IMR-90 (cell line): Measurements from ENCODE around the gene CT47C1. TPM values are rescaled to one million over a fixed set of nuclear protein-coding genes. Genes with fewer than 3 reads are reported as not detected.

Experiments
- ATAC-seq: fragments of 200-7000 bp; cut with Tn5 transposase; 2 replicates; pipeline ENCODE4 v1.9.1; 2020; ENCODE audit warnings: low read depth, mild to moderate bottlenecking, moderate library complexity
- BruUV-seq: library from RNA; stranded (reverse); fragments of 400-500 nt; replicated peaks from 2 replicates; lab custom pipeline; 2021; lab: Mats Ljungman, UMichigan
- CTCF ChIA-PET: fragments of 300-600 bp; formaldehyde crosslinking; extraction: SDS; loops from one replicate; lab custom pipeline; 2021; ENCODE audit warnings: antibody characterized with exemption; lab: Yijun Ruan, JAX
- POLR2A ChIA-PET: fragments of 300-600 bp; sonication (Branson Sonifier 250); formaldehyde crosslinking; loops from one replicate; lab custom pipeline; 2022; ENCODE audit warnings: antibody characterized with exemption; ENCODE audit not compliant: unreplicated experiment; lab: Charles Lee
- DNase-seq: peaks from one replicate; pipeline ENCODE4 v3.0.0; 2013
- H2AFZ ChIP-seq: replicated peaks from 2 replicates; pipeline ENCODE3; 2013; ENCODE audit warnings: low read length, mild to moderate bottlenecking; ENCODE audit not compliant: poor library complexity
- H2AK5ac ChIP-seq: 2 replicates; pipeline ENCODE4 v1.6.1; 2013; ENCODE audit warnings: low read depth, low read length, inconsistent platforms
- H2AK9ac ChIP-seq: replicated peaks from 2 replicates; pipeline ENCODE3; 2013; ENCODE audit warnings: mild to moderate bottlenecking, low read depth, low read length, moderate library complexity; ENCODE audit not compliant: poor library complexity
- H2BK120ac ChIP-seq: 2 replicates; pipeline ENCODE4 v1.6.1; 2013; ENCODE audit warnings: low read depth, low read length, inconsistent platforms
- H2BK15ac ChIP-seq: 3 replicates; pipeline ENCODE4 v1.6.1; 2013; ENCODE audit warnings: low read depth, low read length, inconsistent platforms
- H2BK20ac ChIP-seq: 2 replicates; pipeline ENCODE4 v1.6.1; 2013; ENCODE audit warnings: low read depth, mild to moderate bottlenecking, inconsistent platforms, low read length, moderate library complexity
- H2BK5ac ChIP-seq: 2 replicates; pipeline ENCODE4 v1.6.1; 2013; ENCODE audit warnings: mild to moderate bottlenecking, low read depth, low read length, inconsistent platforms; ENCODE audit not compliant: poor library complexity, severe bottlenecking
- H3K14ac ChIP-seq: replicated peaks from 2 replicates; pipeline ENCODE4 v1.6.1; 2013; ENCODE audit warnings: low read depth, low read length, inconsistent platforms
- H3K18ac ChIP-seq: 2 replicates; pipeline ENCODE4 v1.6.1; 2013; ENCODE audit warnings: low read depth, low read length, control low read depth
- H3K23ac ChIP-seq: 2 replicates; pipeline ENCODE4 v1.6.1; 2013; ENCODE audit warnings: low read depth, low read length, inconsistent platforms
- H3K27ac ChIP-seq: 2 replicates; pipeline ENCODE4 v1.5.1; 2013; ENCODE audit warnings: mild to moderate bottlenecking, control low read depth, low read length; ENCODE audit not compliant: insufficient read depth
- H3K27me3 ChIP-seq: 2 replicates; pipeline ENCODE4 v1.6.1; 2013; ENCODE audit warnings: low read length; ENCODE audit not compliant: control insufficient read depth, insufficient read depth
- H3K36me3 ChIP-seq: 2 replicates; pipeline ENCODE4 v1.6.1; 2013; ENCODE audit warnings: low read length, mixed read lengths; ENCODE audit not compliant: control insufficient read depth, insufficient read depth
- H3K4ac ChIP-seq: 2 replicates; pipeline ENCODE4 v1.6.1; 2013; ENCODE audit warnings: low read depth, low read length, inconsistent platforms
- H3K4me1 ChIP-seq: 2 replicates; pipeline ENCODE4 v1.6.1; 2013; ENCODE audit warnings: low read length, mixed read lengths; ENCODE audit not compliant: control insufficient read depth, insufficient read depth
- H3K4me2 ChIP-seq: 2 replicates; pipeline ENCODE4 v1.6.1; 2013; ENCODE audit warnings: low read depth, mild to moderate bottlenecking, control low read depth, low read length, moderate library complexity
- H3K4me3 ChIP-seq: 2 replicates; pipeline ENCODE4 v1.5.1; 2013; ENCODE audit warnings: low read depth, mild to moderate bottlenecking, control low read depth, low read length, moderate library complexity; ENCODE audit not compliant: insufficient read depth
- H3K56ac ChIP-seq: 2 replicates; pipeline ENCODE4 v1.6.1; 2013; ENCODE audit warnings: low read length, inconsistent platforms; ENCODE audit not compliant: insufficient read depth; ENCODE audit errors: extremely low read depth
- H3K79me1 ChIP-seq, 2 experiments: 2 replicates each; pipeline ENCODE4 v1.6.1; 2013; ENCODE audit warnings: low read length in 2 of 2, inconsistent platforms in 1 of 2, low read depth in 1 of 2
- H3K9ac ChIP-seq: 2 replicates; pipeline ENCODE4 v1.6.1; 2013; ENCODE audit warnings: low read depth, low read length, control low read depth
- H3K9me1 ChIP-seq: 2 replicates; pipeline ENCODE4 v1.6.1; 2013; ENCODE audit warnings: low read length, inconsistent platforms; ENCODE audit not compliant: insufficient read depth
- H3K9me3 ChIP-seq: 2 replicates; pipeline ENCODE4 v1.6.1; 2013; ENCODE audit warnings: low read length; ENCODE audit not compliant: control insufficient read depth, insufficient read depth
- H4K20me1 ChIP-seq: 2 replicates; pipeline ENCODE4 v1.6.1; 2013; ENCODE audit warnings: low read length, inconsistent platforms; ENCODE audit not compliant: insufficient read depth
- H4K5ac ChIP-seq: 2 replicates; pipeline ENCODE4 v1.6.1; 2013; ENCODE audit warnings: mild to moderate bottlenecking, low read depth, low read length, control low read depth
- H4K8ac ChIP-seq, 2 experiments: 2 replicates each; pipeline ENCODE4 v1.6.1; 2013; ENCODE audit warnings: low read depth in 2 of 2, low read length in 2 of 2, control low read depth in 1 of 2, inconsistent platforms in 1 of 2
- H4K91ac ChIP-seq: 2 replicates; pipeline ENCODE4 v1.6.1; 2013; ENCODE audit warnings: low read depth, low read length, inconsistent platforms; ENCODE audit not compliant: insufficient read depth
- BHLHE40 ChIP-seq: fragments of 150-350 bp; IDR thresholded peaks from 2 replicates; pipeline ENCODE4 v1.6.1; 2016; ENCODE audit warnings: mild to moderate bottlenecking, low read depth, low read length
- CEBPB ChIP-seq: IDR thresholded peaks from 2 replicates; pipeline ENCODE4 v1.6.1; 2012; ENCODE audit warnings: low read depth, low read length, improper control_type of control experiment
- CHD1 ChIP-seq: IDR thresholded peaks from 2 replicates; pipeline ENCODE4 v1.6.1; 2012; ENCODE audit warnings: low read depth, low read length, improper control_type of control experiment
- FOS ChIP-seq: fragments of 150-350 bp; IDR thresholded peaks from 2 replicates; pipeline ENCODE4 v1.6.1; 2016; ENCODE audit warnings: low read depth, low read length
- MAZ ChIP-seq: IDR thresholded peaks from 2 replicates; pipeline ENCODE4 v1.6.1; 2012; ENCODE audit warnings: low read depth, mild to moderate bottlenecking, low read length, improper control_type of control experiment, moderate library complexity, borderline replicate concordance
- MXI1 ChIP-seq: IDR thresholded peaks from 2 replicates; pipeline ENCODE4 v1.6.1; 2012; ENCODE audit warnings: low read depth, mild to moderate bottlenecking, low read length, moderate library complexity, borderline replicate concordance
- NFE2L2 ChIP-seq: fragments of 150-350 bp; IDR thresholded peaks from 2 replicates; pipeline ENCODE4 v1.6.1; 2016; ENCODE audit warnings: low read depth, mild to moderate bottlenecking, low read length
- POLR2A ChIP-seq: IDR thresholded peaks from 2 replicates; pipeline ENCODE4 v1.6.1; 2012; ENCODE audit warnings: mild to moderate bottlenecking, low read depth, low read length
- RAD21 ChIP-seq: IDR thresholded peaks from 2 replicates; pipeline ENCODE4 v1.6.1; 2012; ENCODE audit warnings: low read length, improper control_type of control experiment
- RCOR1 ChIP-seq: IDR thresholded peaks from 2 replicates; pipeline ENCODE4 v1.6.1; 2012; ENCODE audit warnings: mild to moderate bottlenecking, low read length, improper control_type of control experiment; ENCODE audit not compliant: insufficient replicate concordance
- RFX5 ChIP-seq: IDR thresholded peaks from 2 replicates; pipeline ENCODE4 v1.8.0; 2012; ENCODE audit warnings: low read depth, mild to moderate bottlenecking, low read length, moderate library complexity
- WGBS, 2 experiments: methylation state at CpG; one replicate each; pipeline versions ENCODE4 v1.1.5 to v1.1.7; 2013; ENCODE audit warnings: missing lambda C conversion rate in 2 of 2; ENCODE audit not compliant: insufficient read length in 1 of 2; ENCODE audit errors: extremely low coverage in 2 of 2; 5-methylcytosine and 5-hydroxymethylcytosine counted together
- dilution Hi-C: fragments of 300-500 bp; cut with HindIII; formaldehyde crosslinking; loops from one replicate; pipeline ENCODE4 v1.14.3; 2018; ENCODE audit warnings: low sequenced_read_pairs; ENCODE audit not compliant: unreplicated experiment
- in situ Hi-C: fragments of 300-500 bp; cut with MboI; formaldehyde crosslinking; loops from 3 replicates; pipeline ENCODE4 v1.14.3; 2019; ENCODE audit warnings: low sequenced_read_pairs, inconsistent platforms, mixed read lengths
- intact Hi-C: fragments of 100-400 bp; cut with micrococcal nuclease; formaldehyde crosslinking; loops from 2 replicates; pipeline ENCODE4 v1.10.0; 2022
- polyA plus RNA-seq, 3 experiments: library from polyadenylated mRNA; depleted of rRNA; stranded (reverse); fragments of >200 nt; gene quantifications; 2 replicates each; pipeline ENCODE4 v1.2.3, GENCODE V29; 2012; ENCODE audit warnings: low replicate concordance in 1 of 3
- total RNA-seq: library from RNA; depleted of rRNA; stranded (reverse); fragments of >200 nt; gene quantifications from 2 replicates; pipeline ENCODE4 v1.2.3, GENCODE V29; 2012

Gene CT47C1
- total and polyA plus RNA-seq, 2 of the 4 experiments (the other 2 are of a cell fraction), result not detected

DNA sequence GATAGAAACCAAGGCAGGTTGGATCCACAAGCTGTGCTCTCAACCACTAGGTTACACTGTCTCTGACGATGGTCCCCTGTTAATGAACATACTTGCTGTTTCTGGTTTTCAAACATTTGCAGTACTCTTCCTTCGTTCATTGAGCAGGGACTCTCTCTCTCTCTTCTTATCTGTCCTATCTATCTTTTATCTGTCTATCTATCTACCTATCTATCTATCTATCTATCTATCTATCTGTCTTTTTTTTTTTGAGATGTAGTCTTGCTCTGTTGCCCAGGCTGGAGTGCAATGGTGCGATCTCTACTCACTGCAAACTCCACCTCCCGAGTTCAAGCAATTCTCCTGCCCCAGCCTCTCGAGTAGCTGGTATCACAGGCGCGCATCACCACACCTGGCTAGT is 9.4 kb upstream of the CT47C1 start:
- no peak overlapping the region for H2BK15ac ChIP-seq
- 89% methylated on average over 3 of the region's 7 CpGs; no CpG with 5 or more reads in 1 of the 2 experiments for WGBS, 2 experiments
- no peak overlapping the region for H2BK20ac ChIP-seq
- in situ Hi-C loops (no loop called here), dilution Hi-C loops (no loop called here), intact Hi-C loops (no loop called here)
- H3K9me1 ChIP-seq, result no peaks in the 10 kb centered on the region
- no peaks in the 10 kb centered on the region for H3K4me1 ChIP-seq
- ChIA-PET CTCF (no interaction called here), POLR2A (no interaction called here)
- no peak overlapping the region for H3K9ac ChIP-seq
- no peak overlapping the region for H3K4ac ChIP-seq
- H3K4me3 ChIP-seq, result no peak overlapping the region
- ATAC-seq (no peak), DNase-seq (no peak)
- H3K79me1 ChIP-seq, result no peaks in the 10 kb centered on the region
- no peak overlapping the region for H3K14ac ChIP-seq
- H3K23ac ChIP-seq, result no peak overlapping the region
- peaks cover 8% of the 10 kb centered on the region for H3K27me3 ChIP-seq
- no TSS peak for BruUV-seq
- H3K27ac ChIP-seq, result no peak overlapping the region
- H4K91ac ChIP-seq, result no peak overlapping the region
- no peak overlapping the region for H4K8ac ChIP-seq
- no peak overlapping the region for H4K5ac ChIP-seq
- no peak overlapping the region for H3K18ac ChIP-seq
- H3K36me3 ChIP-seq, result no peaks in the 10 kb centered on the region
- H4K20me1 ChIP-seq, result no peaks in the 10 kb centered on the region
- TF ChIP-seq BHLHE40, result no peak
- TF ChIP-seq CEBPB, result no peak
- no peak for TF ChIP-seq CHD1
- no peak for TF ChIP-seq RFX5
- TF ChIP-seq FOS, result no peak
- TF ChIP-seq RAD21, result no peak
- TF ChIP-seq POLR2A, result no peak
- TF ChIP-seq RCOR1, result no peak
- TF ChIP-seq NFE2L2, result no peak
- TF ChIP-seq MXI1, result no peak
- TF ChIP-seq MAZ, result no peak
- no peak overlapping the region for H2AFZ ChIP-seq
- no peak overlapping the region for H2BK120ac ChIP-seq
- no peaks in the 10 kb centered on the region for H3K9me3 ChIP-seq
- H3K4me2 ChIP-seq, result no peak overlapping the region
- no peak overlapping the region for H2BK5ac ChIP-seq
- no peak overlapping the region for H3K56ac ChIP-seq
- H2AK9ac ChIP-seq, result no peak overlapping the region
- H2AK5ac ChIP-seq, result no peak overlapping the region
